HG03039 (cell line): ENCODE data around the gene KIAA0319L.

Source experiments
- ATAC-seq: cut with Tn5 transposase; IDR thresholded peaks from one replicate; pipeline ENCODE4 v1.9.1; 2021; ENCODE audit warnings: mild to moderate bottlenecking, moderate library complexity; ENCODE audit not compliant: unreplicated experiment

KIAA0319L gene

GRCh38 chr1:35539073-35539823 lies 18.0 kb downstream of the KIAA0319L start:
- ATAC-seq = no peak

DNA sequence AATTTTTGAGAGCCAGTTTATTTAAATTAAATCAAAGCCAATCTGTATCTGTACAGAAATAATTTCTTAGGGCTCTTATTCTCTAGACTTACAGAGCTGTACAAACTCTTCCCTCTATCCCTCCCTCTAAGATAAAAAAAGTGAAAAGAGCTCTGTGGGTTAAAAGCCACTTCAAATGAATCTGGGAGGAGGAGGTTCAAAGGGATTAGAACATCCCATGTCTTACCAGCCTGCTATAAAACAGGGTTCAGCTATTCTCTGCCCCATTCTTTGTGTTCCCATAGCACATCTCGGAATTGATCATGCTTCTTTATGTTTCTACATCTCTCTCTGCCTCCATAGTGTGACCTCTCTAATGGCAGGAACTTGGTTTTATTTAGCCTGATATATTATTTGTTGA lies 19.4 kb downstream of the KIAA0319L start:
- no peak for ATAC-seq

GRCh38 chr1:35536556-35537162 lies 20.5 kb downstream of the KIAA0319L start:
- ATAC-seq = no peak

DNA sequence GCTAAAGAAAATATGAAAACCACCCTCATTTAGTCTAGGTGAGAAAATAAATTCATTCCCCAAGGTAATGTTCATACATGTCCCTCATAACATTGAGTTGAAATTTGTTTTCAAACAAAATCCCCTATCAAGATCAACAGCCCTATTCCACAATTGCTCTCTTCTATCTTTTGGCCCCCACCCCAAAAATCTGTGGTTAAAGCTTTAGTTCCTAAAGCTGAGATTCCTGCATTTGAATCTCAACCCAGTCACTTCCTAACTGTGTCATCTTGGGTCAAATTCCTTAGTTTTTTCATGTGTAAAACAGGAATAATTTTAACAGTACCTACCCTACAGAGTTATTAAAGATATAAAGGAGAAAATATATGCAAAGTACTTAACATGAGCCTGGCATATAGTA lies 22.0 kb downstream of the KIAA0319L start:
- ATAC-seq = no peak

DNA sequence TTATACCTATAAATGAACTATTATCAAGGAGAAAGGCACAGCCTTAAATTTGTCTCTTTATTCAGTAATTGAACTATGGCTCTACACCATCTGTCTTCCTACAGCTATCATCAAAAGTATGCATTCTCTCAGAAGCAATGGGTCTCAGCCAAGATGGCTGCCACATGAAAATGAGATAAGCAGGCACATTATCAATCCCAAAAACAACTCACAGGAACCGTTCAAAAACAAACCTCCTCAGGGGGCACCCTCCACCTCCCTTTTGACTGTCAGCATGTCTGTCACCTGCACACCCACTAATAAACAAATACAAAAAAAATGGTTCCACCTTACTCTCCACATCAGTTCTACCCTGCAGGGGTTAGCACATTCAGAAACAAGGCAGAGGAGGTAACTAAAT lies 23.6 kb downstream of the KIAA0319L start:
- no peak for ATAC-seq

DNA sequence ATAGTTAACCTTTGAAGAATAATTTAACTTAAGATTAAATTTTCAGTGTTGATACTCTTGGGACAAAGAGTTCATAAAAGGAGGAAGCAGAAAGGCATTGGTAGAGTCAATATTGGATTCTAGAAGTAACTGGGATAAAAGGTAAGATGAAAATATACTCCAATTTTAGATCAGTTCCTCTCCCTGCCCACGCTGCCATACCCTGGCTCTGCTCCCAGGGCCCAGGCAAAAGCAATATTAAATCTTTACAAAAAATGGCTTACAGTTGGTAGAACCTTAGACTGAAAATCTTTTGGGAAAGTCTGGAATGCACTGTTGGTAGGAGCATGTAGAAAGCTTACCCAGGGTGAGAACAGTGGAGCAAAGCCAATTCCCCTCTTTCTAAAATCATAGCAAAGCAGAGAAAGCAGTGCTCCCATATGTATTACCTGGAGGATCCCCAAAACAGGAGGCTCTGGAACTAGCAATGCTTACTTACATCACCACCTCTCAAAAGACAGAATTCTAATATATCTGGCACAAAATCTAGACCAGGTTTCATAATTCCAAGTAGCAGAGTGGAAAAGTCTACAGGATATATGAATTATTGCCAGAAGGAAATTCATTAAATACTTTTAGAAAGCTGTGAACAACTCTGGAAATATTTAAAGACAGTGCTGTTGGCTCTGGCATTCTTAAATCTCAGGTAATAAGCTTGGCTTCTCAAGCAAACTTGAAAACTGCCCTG lies 24.5 kb downstream of the KIAA0319L start:
- ATAC-seq = no peak

DNA sequence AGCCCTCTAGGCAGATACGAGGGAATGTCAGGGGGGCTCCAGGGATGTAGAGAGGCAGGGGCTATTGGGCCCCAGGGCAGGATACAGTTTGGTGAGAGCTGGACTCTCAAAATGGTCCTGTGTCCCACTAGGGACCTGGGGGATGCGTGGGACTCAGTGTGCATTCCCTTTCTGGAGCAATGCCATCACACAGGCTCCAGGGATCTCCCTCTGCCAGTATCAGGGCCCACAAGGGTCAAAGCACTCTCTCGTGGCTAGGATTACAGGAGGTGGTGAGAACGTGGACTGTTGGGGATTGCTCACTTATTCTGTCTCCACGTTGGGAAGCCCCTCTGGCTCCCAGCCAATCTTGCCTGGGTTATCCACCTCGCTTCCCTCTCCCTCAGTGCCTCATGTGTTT lies 25.8 kb downstream of the KIAA0319L start:
- ATAC-seq = no peak

- no peak for ATAC-seq
Observed at GRCh38 chr1:35530946-35531345, 26.3 kb downstream of the KIAA0319L start.

- no peak for ATAC-seq
Observed at GRCh38 chr1:35530168-35530567, 27.0 kb downstream of the KIAA0319L start.

- no peak for ATAC-seq
Observed at GRCh38 chr1:35524106-35524505, 33.1 kb downstream of the KIAA0319L start.

DNA sequence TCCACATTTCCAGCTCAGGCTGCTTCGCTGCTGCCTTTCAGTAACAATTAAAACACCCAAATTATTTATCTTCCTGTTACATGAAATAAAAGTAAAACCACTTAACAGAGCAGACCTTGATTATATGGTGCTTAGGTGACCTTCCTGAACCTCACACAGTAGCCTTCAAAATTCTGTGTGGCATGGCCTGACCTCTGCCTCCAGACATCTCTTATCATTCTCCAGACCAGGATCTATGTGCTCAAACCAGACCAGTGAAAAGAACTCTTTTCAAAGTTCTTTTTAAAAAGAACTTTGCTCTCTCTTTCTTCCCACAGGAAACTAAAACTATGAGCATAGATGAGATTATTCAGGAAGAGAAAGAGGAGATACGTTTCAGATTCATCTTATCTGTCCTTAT lies 37.8 kb downstream of the KIAA0319L start:
- no peak for ATAC-seq

- no peak for ATAC-seq
Observed at GRCh38 chr1:35518183-35518582, 39.0 kb downstream of the KIAA0319L start.

DNA sequence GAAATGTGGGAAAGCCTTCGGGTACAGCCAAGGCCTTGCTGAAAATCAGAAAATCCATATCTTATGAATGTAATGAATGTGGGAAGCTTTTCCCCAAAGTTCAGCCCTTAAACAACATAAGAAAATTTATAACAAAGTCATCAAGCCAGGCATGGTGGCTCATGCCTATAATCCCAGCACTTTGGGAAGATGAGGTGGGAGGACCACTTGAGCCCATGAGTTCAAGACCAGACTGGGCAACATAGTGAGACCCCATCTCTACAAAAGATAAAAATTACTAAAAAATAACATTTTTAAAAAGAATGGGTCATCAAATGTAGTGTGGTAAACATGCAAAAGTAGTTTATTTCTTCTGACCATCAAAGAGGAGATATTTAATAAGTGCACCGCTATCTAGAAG lies 45.9 kb downstream of the KIAA0319L start:
- ATAC-seq = no peak

DNA sequence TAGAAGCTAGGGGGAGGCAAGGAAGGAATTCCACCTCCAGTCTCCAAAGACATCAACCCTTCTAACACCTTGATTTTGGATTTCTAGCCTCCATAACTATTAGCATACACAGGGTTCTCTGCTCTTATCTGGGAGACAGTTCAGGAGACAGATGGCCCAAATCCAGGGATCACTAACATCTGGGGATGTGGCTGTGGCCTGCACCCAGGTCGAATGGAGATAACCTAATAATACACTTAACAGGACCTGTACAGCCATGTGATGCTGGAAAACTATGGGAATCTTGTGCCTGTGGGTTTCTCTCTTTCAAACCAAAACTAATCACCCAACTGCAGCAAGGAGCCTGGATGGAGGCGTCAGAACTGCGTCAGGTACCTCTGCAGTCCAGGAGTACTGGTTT lies 47.6 kb downstream of the KIAA0319L start:
- no peak for ATAC-seq

DNA sequence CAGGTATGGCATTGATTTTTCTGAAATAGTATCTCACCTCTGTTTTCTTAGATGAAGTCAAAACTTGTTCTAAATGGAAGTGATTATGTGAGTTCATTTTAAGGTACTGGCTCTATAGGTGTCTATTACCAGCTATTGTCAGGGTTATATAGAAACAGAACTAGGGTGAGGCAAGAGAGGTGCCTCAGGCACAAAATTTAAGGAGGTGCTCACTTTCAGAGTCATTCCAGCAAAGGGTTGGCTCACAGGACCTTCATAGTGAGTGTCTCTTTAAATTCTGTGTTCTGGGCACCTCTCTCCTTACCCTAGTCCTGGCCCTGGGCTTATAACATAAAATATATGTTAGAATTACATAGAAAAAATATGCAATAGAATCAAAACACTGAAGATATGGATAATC lies 49.3 kb downstream of the KIAA0319L start:
- ATAC-seq = no peak

DNA sequence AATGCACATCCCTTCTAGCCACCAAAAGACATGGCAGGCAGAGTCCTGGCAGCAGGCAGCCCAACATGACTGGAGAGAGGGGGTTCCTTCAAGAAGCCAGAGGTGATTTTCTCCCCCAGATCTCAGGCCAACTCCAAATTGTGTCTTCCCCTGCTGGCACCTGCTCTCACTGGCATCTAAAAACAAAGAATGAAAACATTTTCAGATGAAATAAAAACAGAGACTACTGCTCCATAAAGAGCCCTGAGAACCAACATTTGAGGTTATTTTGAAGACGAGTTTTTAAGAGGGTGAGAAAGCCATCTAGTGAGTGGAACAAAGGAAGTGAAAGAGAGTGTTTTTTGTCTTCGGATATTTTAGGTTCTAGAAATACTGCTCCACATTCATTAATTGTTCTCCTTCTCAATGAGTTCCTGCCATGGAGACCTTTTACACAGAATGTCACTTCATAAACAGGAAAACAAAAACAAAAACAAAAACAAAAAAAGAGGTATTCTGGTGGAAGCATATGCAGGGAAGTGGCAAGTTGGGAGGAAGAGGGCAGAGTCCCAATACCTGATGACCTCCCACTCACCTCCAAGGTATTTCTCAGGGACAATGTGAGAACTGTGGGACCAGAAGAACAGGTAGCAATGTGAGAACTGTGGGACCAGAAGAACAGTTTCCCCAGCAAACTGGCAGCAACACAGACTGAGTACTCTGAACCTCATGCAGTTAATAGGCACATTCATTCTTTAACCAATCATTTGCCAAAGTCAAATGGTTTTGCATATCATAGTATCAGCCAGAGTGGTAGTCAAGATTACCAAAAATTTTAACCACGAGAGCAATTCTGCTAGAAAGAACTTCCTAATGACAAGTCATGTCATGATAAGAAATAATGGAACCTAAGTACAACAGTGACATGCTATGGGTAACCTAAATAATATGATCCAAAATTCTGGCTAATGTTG lies 50.0 kb downstream of the KIAA0319L start:
- ATAC-seq = no peak

DNA sequence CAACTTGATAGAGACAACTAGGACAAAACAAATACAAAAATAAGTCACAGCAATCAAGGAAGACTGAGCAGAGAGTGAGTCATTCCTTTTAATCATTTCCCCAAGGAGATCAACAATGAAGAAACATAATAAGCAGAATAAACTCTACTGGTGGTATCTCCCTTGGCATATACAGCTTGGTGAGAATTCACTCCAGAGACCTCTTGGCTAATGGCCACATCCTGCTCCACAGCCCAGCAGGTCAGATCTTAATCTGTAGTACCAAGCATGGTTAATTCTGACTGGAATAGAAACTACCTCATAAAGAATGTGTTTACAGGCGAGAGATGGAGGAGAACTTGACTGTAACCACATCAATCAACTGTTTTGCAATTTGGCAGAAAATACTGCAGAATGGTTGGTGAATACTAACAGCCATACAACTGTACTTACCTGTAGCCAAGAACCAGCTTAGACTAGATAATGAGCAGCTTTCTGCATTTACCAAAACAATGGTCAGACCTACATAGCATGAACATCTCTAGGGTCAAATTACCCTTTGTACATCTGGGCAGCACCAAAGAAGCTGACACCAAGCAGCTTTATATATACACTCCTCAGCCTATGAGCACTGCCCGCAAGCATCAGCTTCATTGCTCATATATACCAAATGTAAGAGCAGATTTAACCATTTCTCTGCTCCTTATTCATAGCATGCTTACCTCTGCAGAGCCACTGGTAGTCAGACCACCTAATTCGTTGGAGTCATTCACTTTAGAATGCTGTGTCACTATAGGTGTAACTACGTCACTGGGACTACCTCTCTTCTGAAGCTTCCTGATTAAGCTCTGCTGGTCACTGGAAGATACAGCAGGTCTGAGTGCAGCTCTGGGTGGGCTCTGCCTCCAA lies 51.0 kb downstream of the KIAA0319L start:
- ATAC-seq = no peak

- ATAC-seq = no peak
Observed at GRCh38 chr1:35502242-35502641, 55.0 kb downstream of the KIAA0319L start.

DNA sequence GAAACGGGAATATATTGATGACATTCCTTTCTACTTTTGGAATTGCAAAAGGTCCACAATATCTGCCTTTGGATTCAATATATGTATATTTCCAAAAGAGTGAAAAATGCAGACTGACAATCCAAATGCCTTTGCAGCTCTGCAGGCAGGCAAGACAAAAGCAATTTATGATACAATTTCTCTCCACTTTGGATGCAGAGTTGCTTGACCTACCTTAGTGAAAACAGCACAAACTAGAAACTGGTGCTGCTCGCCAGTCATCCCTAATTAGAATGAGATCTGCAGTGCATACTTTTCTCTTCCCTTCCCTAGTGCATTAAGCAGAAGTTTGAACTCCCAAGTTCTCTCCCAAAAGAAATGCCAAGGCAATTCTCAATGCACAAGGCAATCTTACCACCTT lies 56.8 kb downstream of the KIAA0319L start:
- ATAC-seq = no peak

- ATAC-seq = no peak
Observed at GRCh38 chr1:35499652-35500176, 57.5 kb downstream of the KIAA0319L start.
